Measurements from ENCODE around the gene TTC28. TPM values are rescaled to one million over a fixed set of nuclear protein-coding genes. Genes with fewer than 3 reads are reported as not detected.

The TTC28 gene
- total RNA-seq, 1 donor from 2014 or later: 46.2 TPM

DNA sequence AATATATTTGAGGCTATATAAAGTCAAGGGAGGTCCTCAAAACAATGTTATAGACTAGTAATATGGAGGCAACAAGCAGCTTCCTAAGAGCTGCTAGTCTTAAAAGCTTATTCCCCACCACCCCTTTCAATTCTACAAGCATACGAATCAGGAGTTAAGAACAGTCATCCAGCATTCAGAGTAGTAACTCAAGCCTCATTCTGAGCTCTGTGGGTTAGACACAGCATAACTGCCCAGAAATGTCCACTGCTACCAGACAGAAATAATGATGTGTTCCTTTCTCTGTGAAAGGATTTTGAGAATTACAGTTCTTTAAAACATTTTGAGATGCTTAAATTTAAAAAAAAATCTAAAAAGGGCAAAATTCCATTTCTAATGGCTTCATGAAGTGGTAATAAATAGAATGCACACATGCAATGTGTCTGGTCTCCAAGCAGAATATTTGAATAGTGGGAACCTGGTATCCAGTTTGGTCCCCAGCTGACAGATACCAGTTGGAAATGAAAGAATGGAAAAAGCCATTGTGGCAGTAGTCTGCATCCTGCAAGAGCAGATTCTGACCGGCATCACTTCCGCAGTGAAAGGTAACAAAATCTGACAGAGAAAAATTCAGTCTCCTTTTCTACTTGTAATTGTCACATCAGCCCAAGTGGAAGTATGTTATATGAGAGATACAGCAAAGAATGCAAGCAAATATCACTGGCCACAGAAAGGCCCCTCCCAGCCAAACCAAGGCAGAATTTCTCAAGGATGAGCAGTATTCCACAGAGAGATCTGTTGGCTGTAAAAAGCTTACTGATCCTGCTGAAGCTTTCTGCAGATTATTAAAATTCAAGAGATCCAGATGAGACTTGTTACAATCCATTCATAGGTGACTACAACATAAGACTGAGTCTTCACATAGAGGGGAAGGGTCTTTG is 449.8 kb downstream of the TTC28 start:
- Mint-ChIP-seq H3K27ac (no peak overlapping the region), H3K4me1 (peaks cover 35% of the 10 kb centered on the region), H3K9me3 (peaks cover 2% of the 10 kb centered on the region), H3K27me3 (ENCODE audit: insufficient read depth, low read depth) (peaks cover 1% of the 10 kb centered on the region), H3K4me3 (no peak overlapping the region), H3K36me3 (peaks cover 10% of the 10 kb centered on the region)
- H3K9me3 ChIP-seq (ENCODE audit: low read depth): no peaks in the 10 kb centered on the region
- no peak overlapping the region for H3K4me2 ChIP-seq
- no peak for TF ChIP-seq EZH2phosphoT487 (IDR thresholded peaks at IDR 0.05)
- TF ChIP-seq CTCF (IDR thresholded peaks at IDR 0.05): no peak
- no peak for TF ChIP-seq EZH2 (IDR thresholded peaks at IDR 0.05)
- no peak overlapping the region for H3K27ac ChIP-seq
- DNase-seq (ENCODE audit: low spot score): no peak
- no peaks in the 10 kb centered on the region for H3K36me3 ChIP-seq
- H3K27me3 ChIP-seq: no peaks in the 10 kb centered on the region
- H3K4me3 ChIP-seq: no peak overlapping the region
- H3K4me1 ChIP-seq: peaks cover 24% of the 10 kb centered on the region
- H2AFZ ChIP-seq (replicated peaks): no peak overlapping the region
- peaks cover 18% of the 10 kb centered on the region for H4K20me1 ChIP-seq (ENCODE audit: low read depth)
- H3F3A ChIP-seq (ENCODE audit: low read depth): peaks cover 18% of the 10 kb centered on the region
- H3K9ac ChIP-seq: no peak overlapping the region
- H3K79me2 ChIP-seq (ENCODE audit: low read depth): peaks cover 3% of the 10 kb centered on the region

DNA sequence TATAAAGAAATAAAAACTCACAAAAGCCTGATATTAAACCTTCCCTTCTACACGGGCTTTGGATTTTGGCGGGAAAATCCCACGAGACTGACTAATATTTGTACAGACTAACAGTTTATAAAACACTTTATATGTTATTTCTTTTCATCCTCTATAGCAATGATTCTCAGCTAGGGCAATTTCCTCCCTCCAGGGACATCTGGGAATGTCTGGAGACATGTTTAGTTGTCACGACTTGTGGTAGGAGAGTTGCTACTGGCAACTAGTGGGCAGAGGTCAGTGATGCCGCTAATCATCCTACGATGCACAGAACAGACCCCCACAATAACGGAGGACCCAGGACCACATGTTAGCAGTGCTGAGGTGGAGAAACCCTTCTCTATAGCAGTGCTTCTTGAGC is 455.8 kb downstream of the TTC28 start:
- Mint-ChIP-seq H3K27ac (no peak overlapping the region), H3K27me3 (ENCODE audit: insufficient read depth, low read depth) (peaks cover 3% of the 10 kb centered on the region), H3K9me3 (peaks cover 2% of the 10 kb centered on the region), H3K4me1 (peaks cover 5% of the 10 kb centered on the region), H3K36me3 (peaks cover 11% of the 10 kb centered on the region), H3K4me3 (no peak overlapping the region)
- H3K9ac ChIP-seq: no peak overlapping the region
- H3K27me3 ChIP-seq: no peaks in the 10 kb centered on the region
- H3F3A ChIP-seq (ENCODE audit: low read depth): no peaks in the 10 kb centered on the region
- no peaks in the 10 kb centered on the region for H3K36me3 ChIP-seq
- no peak overlapping the region for H2AFZ ChIP-seq (replicated peaks)
- no peak overlapping the region for H3K4me3 ChIP-seq
- peaks cover 3% of the 10 kb centered on the region for H3K79me2 ChIP-seq (ENCODE audit: low read depth)
- no peaks in the 10 kb centered on the region for H3K9me3 ChIP-seq (ENCODE audit: low read depth)
- H4K20me1 ChIP-seq (ENCODE audit: low read depth): no peaks in the 10 kb centered on the region
- H3K4me2 ChIP-seq: no peak overlapping the region
- no peak overlapping the region for H3K27ac ChIP-seq
- no peak for DNase-seq (ENCODE audit: low spot score)
- H3K4me1 ChIP-seq: peaks cover 7% of the 10 kb centered on the region
- no peak for TF ChIP-seq EZH2phosphoT487 (IDR thresholded peaks at IDR 0.05)
- no peak for TF ChIP-seq EZH2 (IDR thresholded peaks at IDR 0.05)
- TF ChIP-seq CTCF (IDR thresholded peaks at IDR 0.05): no peak

- no peak for DNase-seq (ENCODE audit: low spot score)
- Mint-ChIP-seq H3K4me3 (no peak overlapping the region), H3K9me3 (peaks cover 2% of the 10 kb centered on the region), H3K27ac (no peak overlapping the region), H3K27me3 (ENCODE audit: insufficient read depth, low read depth) (peaks cover 3% of the 10 kb centered on the region), H3K36me3 (peaks cover 11% of the 10 kb centered on the region), H3K4me1 (peaks cover 5% of the 10 kb centered on the region)
- H3K36me3 ChIP-seq: no peaks in the 10 kb centered on the region
- H2AFZ ChIP-seq (replicated peaks): no peak overlapping the region
- H3F3A ChIP-seq (ENCODE audit: low read depth): no peaks in the 10 kb centered on the region
- H4K20me1 ChIP-seq (ENCODE audit: low read depth): no peaks in the 10 kb centered on the region
- H3K9me3 ChIP-seq (ENCODE audit: low read depth): no peaks in the 10 kb centered on the region
- no peak overlapping the region for H3K4me2 ChIP-seq
- no peak for TF ChIP-seq EZH2 (IDR thresholded peaks at IDR 0.05)
- TF ChIP-seq EZH2phosphoT487 (IDR thresholded peaks at IDR 0.05): no peak
- TF ChIP-seq CTCF (IDR thresholded peaks at IDR 0.05): no peak
- H3K9ac ChIP-seq: no peak overlapping the region
- no peak overlapping the region for H3K27ac ChIP-seq
- peaks cover 7% of the 10 kb centered on the region for H3K4me1 ChIP-seq
- peaks cover 3% of the 10 kb centered on the region for H3K79me2 ChIP-seq (ENCODE audit: low read depth)
- H3K4me3 ChIP-seq: no peak overlapping the region
- H3K27me3 ChIP-seq: no peaks in the 10 kb centered on the region
Observed at GRCh38 chr22:28222976-28223745, 456.5 kb downstream of the TTC28 start.
